GM12801 (cell line): Measurements from ENCODE around the gene LGALS1.

Source experiments
- TF ChIP-seq, protein P1 (sequence below): IDR thresholded peaks from one replicate; pipeline ENCODE4 v1.5.1; 2011; ENCODE audit warnings: control low read depth; ENCODE audit not compliant: insufficient read length; ENCODE audit errors: extremely low read depth

The LGALS1 gene

GRCh38 chr22:37677493-37677974, 2.1 kb downstream of the LGALS1 start:
- TF ChIP-seq, protein P1, sequence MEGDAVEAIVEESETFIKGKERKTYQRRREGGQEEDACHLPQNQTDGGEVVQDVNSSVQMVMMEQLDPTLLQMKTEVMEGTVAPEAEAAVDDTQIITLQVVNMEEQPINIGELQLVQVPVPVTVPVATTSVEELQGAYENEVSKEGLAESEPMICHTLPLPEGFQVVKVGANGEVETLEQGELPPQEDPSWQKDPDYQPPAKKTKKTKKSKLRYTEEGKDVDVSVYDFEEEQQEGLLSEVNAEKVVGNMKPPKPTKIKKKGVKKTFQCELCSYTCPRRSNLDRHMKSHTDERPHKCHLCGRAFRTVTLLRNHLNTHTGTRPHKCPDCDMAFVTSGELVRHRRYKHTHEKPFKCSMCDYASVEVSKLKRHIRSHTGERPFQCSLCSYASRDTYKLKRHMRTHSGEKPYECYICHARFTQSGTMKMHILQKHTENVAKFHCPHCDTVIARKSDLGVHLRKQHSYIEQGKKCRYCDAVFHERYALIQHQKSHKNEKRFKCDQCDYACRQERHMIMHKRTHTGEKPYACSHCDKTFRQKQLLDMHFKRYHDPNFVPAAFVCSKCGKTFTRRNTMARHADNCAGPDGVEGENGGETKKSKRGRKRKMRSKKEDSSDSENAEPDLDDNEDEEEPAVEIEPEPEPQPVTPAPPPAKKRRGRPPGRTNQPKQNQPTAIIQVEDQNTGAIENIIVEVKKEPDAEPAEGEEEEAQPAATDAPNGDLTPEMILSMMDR: no peak

GRCh38 chr22:37678372-37678771, 2.9 kb downstream of the LGALS1 start:
- TF ChIP-seq, protein P1: no peak

DNA sequence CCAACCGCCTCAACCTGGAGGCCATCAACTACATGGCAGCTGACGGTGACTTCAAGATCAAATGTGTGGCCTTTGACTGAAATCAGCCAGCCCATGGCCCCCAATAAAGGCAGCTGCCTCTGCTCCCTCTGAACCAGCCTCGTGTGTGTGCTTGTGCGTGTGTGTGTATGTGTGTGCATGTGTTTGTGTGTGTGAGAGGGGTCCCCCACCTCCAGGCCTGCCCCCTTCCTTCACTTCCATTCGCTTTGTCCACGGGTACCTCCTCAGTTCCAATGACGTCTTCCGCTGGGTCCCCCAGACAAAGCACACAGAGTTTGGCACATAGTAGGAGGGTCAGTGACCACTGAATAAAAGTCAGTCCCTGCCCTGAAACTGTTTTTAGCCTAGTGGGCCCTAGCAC, 4.2 kb downstream of the LGALS1 start:
- TF ChIP-seq, protein P1: no peak

DNA sequence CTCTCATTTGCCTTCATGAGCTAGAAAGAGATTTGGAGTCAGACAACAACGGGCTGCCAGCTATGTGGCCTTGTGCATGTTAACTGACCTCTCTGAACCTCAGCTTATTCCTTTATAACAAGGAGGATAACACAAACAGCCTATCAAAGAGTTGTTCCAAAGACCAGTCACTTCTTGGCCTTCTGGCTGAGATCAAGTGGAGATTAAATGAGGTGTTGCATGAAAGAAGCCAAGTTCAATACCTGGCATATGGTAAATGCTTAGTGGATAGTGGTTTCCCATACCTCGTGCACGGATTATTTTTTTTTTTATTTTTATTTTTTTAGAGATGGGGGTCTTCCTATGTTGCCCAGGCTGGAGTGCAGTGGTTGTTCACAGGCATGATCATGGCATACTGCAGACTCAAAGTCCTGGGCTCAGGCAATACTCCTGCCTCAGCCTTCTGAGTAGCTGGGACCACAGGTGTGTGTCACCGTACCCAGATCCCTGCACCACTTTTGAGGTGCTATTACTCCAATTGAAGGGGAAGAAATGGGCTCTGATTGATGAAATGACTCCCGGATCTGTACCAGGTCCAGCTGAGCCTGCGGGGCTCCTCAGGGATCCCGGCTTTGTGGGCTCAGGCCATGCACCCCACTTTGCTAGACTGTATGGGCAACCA, 4.9 kb downstream of the LGALS1 start:
- TF ChIP-seq, protein P1: no peak

DNA sequence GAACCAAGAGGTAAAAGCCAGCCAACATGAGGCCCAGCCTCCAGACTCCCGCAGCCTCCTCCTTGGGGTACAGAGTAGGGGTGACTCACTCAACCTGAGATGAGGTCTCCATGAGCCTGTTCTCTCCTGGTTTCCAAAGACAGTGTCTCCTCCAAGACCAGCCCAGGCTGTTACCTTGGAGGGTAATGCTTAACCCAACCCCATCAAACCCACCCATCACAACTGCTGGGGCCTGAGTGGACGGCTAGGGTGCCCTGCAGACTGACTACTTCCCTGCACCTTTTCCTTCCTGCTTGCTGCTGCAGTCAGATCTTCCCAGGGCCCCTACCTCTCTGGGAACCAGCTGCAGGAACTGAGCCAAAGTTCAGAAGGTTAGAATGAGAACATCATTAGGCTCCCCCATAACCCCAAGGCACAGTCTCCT, 5.6 kb downstream of the LGALS1 start:
- TF ChIP-seq, protein P1: no peak

- TF ChIP-seq, protein P1: peak; percentile 41
Observed at GRCh38 chr22:37681556-37682049, 6.2 kb downstream of the LGALS1 start.

GRCh38 chr22:37684803-37685615, 9.6 kb downstream of the LGALS1 start:
- TF ChIP-seq, protein P1: no peak
